ENCODE data around the gene PPP1R15B. TPM values are rescaled to one million over a fixed set of nuclear protein-coding genes. Genes with fewer than 3 reads are reported as not detected.

Gene PPP1R15B
- total and polyA plus RNA-seq, 4 experiments from 2014 or later: 17.9 to 81.1 (median 49.2) TPM

- Histone ChIP-seq H3K4me1 (ENCODE audit: insufficient read depth, low read length) (peaks cover 56% of the 10 kb centered on the region), H3K36me3 (ENCODE audit: insufficient read depth, low read length) (peaks cover 3% of the 10 kb centered on the region), H3K27ac (ENCODE audit: low read depth, low read length) (peak overlapping the region; percentile 76), H3K4me3 (ENCODE audit: low read length in 2 of 2) (no peak overlapping the region), H3K9me3 (ENCODE audit: control insufficient read depth in 1 of 2, low read length in 2 of 2) (no peaks in the 10 kb centered on the region), H3K27me3 (ENCODE audit: insufficient read depth, low read length) (no peaks in the 10 kb centered on the region)
- H3K4me1 Mint-ChIP-seq: peaks cover 27 to 75% (median 51%) of the 10 kb centered on the region in 4 donors
- CTCF ChIA-PET (ENCODE audit: partially characterized antibody): interaction anchor here (1.6 to 31.3 kb wide), 5 partner anchors 8 to 314 kb away, joined by 5 to 1077 read pairs (median 34); partner anchors contain the start of gene PIK3C2B
- no peaks in the 10 kb centered on the region for H3K9me3 Mint-ChIP-seq
- H3K36me3 Mint-ChIP-seq: peaks cover 30 to 57% of the 10 kb centered on the region in 2 donors
- peak overlapping the region; percentile 80 to 94 (median 90) for H3K27ac Mint-ChIP-seq
- H3K27me3 Mint-ChIP-seq: no peaks in the 10 kb centered on the region
- POLR2A ChIA-PET (ENCODE audit: partially characterized antibody): interaction anchor here (1.1 to 12.8 kb wide), 5 partner anchors 45 to 66 kb away, joined by 3 to 136 read pairs (median 4); partner anchors contain the start of genes MDM4 and PIK3C2B
- no peak for DNase-seq
- intact Hi-C loops (cut with micrococcal nuclease): loop anchor here (5.0 kb wide), 1 partner anchor 358 kb away; no protein-coding TSS in a partner anchor
- H3K4me3 Mint-ChIP-seq: peak overlapping the region in 1 of 8 donors; percentile 39
These were observed 38.2 kb upstream of the PPP1R15B start for GRCh38 chr1:204449678-204450280.

DNA sequence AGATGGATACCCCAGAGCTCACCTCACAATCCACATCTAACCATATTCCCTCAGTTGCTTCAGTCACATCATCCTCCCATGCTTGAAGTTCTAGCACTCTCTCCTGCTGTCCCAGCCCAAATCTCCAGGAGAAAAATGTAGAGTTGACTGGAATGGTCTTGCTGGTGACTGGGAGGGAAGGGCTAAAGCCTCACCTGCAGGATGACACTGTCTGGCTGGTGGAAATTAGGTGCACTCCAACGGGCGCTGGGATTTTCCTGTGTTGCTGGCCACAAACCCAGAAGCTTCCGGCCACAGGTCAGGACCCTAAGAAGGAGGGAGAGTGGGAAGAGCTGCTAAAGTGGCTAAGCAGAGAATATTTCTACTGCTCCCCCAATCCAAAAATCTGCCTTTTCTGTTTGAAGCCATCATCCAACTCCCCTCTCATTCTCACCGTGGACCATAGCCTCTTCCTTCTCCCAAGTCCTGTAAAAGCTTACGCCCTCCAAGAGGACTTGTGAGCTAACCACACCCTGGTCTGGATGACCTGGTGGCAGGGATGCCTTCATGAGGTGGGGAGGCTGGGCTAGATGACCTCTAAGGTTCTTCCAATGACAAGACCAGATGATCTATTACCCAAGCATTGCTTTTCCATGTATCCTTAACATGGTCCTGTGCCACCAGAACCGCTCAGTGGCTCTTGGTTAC, 37.5 kb upstream of the PPP1R15B start:
- Histone ChIP-seq H3K4me1 (ENCODE audit: insufficient read depth, low read length) (peaks cover 51% of the 10 kb centered on the region), H3K36me3 (ENCODE audit: insufficient read depth, low read length) (peaks cover 9% of the 10 kb centered on the region), H3K9me3 (ENCODE audit: control insufficient read depth in 1 of 2, low read length in 2 of 2) (no peaks in the 10 kb centered on the region), H3K4me3 (ENCODE audit: low read length in 2 of 2) (no peak overlapping the region), H3K27ac (ENCODE audit: low read depth, low read length) (peak overlapping the region; percentile 40), H3K27me3 (ENCODE audit: insufficient read depth, low read length) (no peaks in the 10 kb centered on the region)
- ChIA-PET POLR2A (ENCODE audit: partially characterized antibody) (interaction anchor here (1.1 to 12.8 kb wide), 4 partner anchors 46 to 67 kb away, joined by 3 to 136 read pairs (median 4); partner anchors contain the start of genes MDM4 and PIK3C2B), CTCF (ENCODE audit: partially characterized antibody) (interaction anchor here (1.6 to 31.3 kb wide), 7 partner anchors 8 to 358 kb away, joined by 5 to 1077 read pairs (median 8); partner anchors contain the start of gene PIK3C2B)
- Mint-ChIP-seq H3K27me3 (no peaks in the 10 kb centered on the region), H3K4me3 (no peak overlapping the region), H3K36me3 (peaks cover 32 to 58% of the 10 kb centered on the region in 2 donors), H3K27ac (peak overlapping the region; percentile 73 to 94 (median 85)), H3K9me3 (no peaks in the 10 kb centered on the region), H3K4me1 (peaks cover 25 to 70% (median 46%) of the 10 kb centered on the region in 4 donors)
- DNase-seq: no peak
- intact Hi-C loops (cut with micrococcal nuclease): loop anchor here (5.0 kb wide), 1 partner anchor 358 kb away; no protein-coding TSS in a partner anchor

GRCh38 chr1:204448344-204448964, 36.8 kb upstream of the PPP1R15B start:
- no peak overlapping the region for H3K4me3 ChIP-seq (ENCODE audit: low read length in 2 of 2)
- H3K36me3 ChIP-seq (ENCODE audit: insufficient read depth, low read length): peaks cover 16% of the 10 kb centered on the region
- ChIA-PET POLR2A (ENCODE audit: partially characterized antibody) (interaction anchor here (1.1 to 12.8 kb wide), 3 partner anchors 46 to 65 kb away, joined by 4 to 136 read pairs (median 5); partner anchors contain the start of gene PIK3C2B), CTCF (ENCODE audit: partially characterized antibody) (interaction anchor here (1.2 to 31.3 kb wide), 10 partner anchors 9 to 359 kb away, joined by 3 to 1077 read pairs (median 10); partner anchors contain the start of gene PIK3C2B)
- DNase-seq: no peak
- Mint-ChIP-seq H3K4me3 (peak overlapping the region in 1 of 8 donors; percentile 15), H3K4me1 (peaks cover 24 to 68% (median 42%) of the 10 kb centered on the region in 4 donors), H3K27ac (peak overlapping the region; percentile 64 to 94 (median 85)), H3K36me3 (peaks cover 36 to 64% of the 10 kb centered on the region in 2 donors), H3K27me3 (no peaks in the 10 kb centered on the region), H3K9me3 (no peaks in the 10 kb centered on the region)
- peak overlapping the region; percentile 40 for H3K27ac ChIP-seq (ENCODE audit: low read depth, low read length)
- no peaks in the 10 kb centered on the region for H3K9me3 ChIP-seq (ENCODE audit: control insufficient read depth in 1 of 2, low read length in 2 of 2)
- peaks cover 45% of the 10 kb centered on the region for H3K4me1 ChIP-seq (ENCODE audit: insufficient read depth, low read length)
- intact Hi-C loops (cut with micrococcal nuclease): loop anchor here (5.0 kb wide), 1 partner anchor 359 kb away; no protein-coding TSS in a partner anchor
- no peaks in the 10 kb centered on the region for H3K27me3 ChIP-seq (ENCODE audit: insufficient read depth, low read length)

GRCh38 chr1:204447736-204448135, 36.1 kb upstream of the PPP1R15B start:
- peaks cover 38% of the 10 kb centered on the region for H3K4me1 ChIP-seq (ENCODE audit: insufficient read depth, low read length)
- Mint-ChIP-seq H3K36me3 (peaks cover 30 to 64% of the 10 kb centered on the region in 2 donors), H3K27me3 (no peaks in the 10 kb centered on the region), H3K27ac (peak overlapping the region in 6 of 7 donors; percentile 45 to 93 (median 86)), H3K4me1 (peaks cover 17 to 61% (median 35%) of the 10 kb centered on the region in 4 donors), H3K4me3 (no peak overlapping the region), H3K9me3 (no peaks in the 10 kb centered on the region)
- intact Hi-C loops (cut with micrococcal nuclease): loop anchor here (2.0 to 5.0 kb wide), 2 partner anchors 47 to 360 kb away; partner anchors contain the start of gene PIK3C2B
- no peak overlapping the region for H3K27ac ChIP-seq (ENCODE audit: low read depth, low read length)
- ChIA-PET CTCF (ENCODE audit: partially characterized antibody) (interaction anchor here (1.2 to 31.3 kb wide), 12 partner anchors 10 to 360 kb away, joined by 3 to 1077 read pairs (median 14); partner anchors contain the start of gene PIK3C2B), POLR2A (ENCODE audit: partially characterized antibody) (interaction anchor here (1.3 to 12.8 kb wide), 5 partner anchors 47 to 66 kb away, joined by 4 to 136 read pairs (median 26); partner anchors contain the start of gene PIK3C2B)
- no peaks in the 10 kb centered on the region for H3K27me3 ChIP-seq (ENCODE audit: insufficient read depth, low read length)
- H3K36me3 ChIP-seq (ENCODE audit: insufficient read depth, low read length): peaks cover 23% of the 10 kb centered on the region
- H3K9me3 ChIP-seq (ENCODE audit: control insufficient read depth in 1 of 2, low read length in 2 of 2): no peaks in the 10 kb centered on the region
- DNase-seq: no peak
- H3K4me3 ChIP-seq (ENCODE audit: low read length in 2 of 2): no peak overlapping the region

- intact Hi-C loops (cut with micrococcal nuclease): loop anchor here (2.0 to 5.0 kb wide), 2 partner anchors 48 to 360 kb away; partner anchors contain the start of gene PIK3C2B
- H3K27ac Mint-ChIP-seq: peak overlapping the region; percentile 35 to 93 (median 84)
These were observed 35.6 kb upstream of the PPP1R15B start for GRCh38 chr1:204447190-204447589.

GRCh38 chr1:204446413-204447111, 34.9 kb upstream of the PPP1R15B start:
- Histone ChIP-seq H3K27me3 (ENCODE audit: insufficient read depth, low read length) (no peaks in the 10 kb centered on the region), H3K36me3 (ENCODE audit: insufficient read depth, low read length) (peaks cover 31% of the 10 kb centered on the region), H3K9me3 (ENCODE audit: control insufficient read depth in 1 of 2, low read length in 2 of 2) (no peaks in the 10 kb centered on the region), H3K4me1 (ENCODE audit: insufficient read depth, low read length) (peaks cover 27% of the 10 kb centered on the region), H3K4me3 (ENCODE audit: low read length in 2 of 2) (no peak overlapping the region), H3K27ac (ENCODE audit: low read depth, low read length) (peak overlapping the region; percentile 29)
- ChIA-PET POLR2A (ENCODE audit: partially characterized antibody) (interaction anchor here (0.5 to 12.8 kb wide), 6 partner anchors 30 to 76 kb away, joined by 3 to 136 read pairs (median 15); partner anchors contain the start of gene PIK3C2B), CTCF (ENCODE audit: partially characterized antibody) (interaction anchor here (0.7 to 31.3 kb wide), 27 partner anchors 8 to 346 kb away, joined by 3 to 1077 read pairs (median 6); partner anchors contain the start of genes MDM4 and PIK3C2B)
- H3K4me1 Mint-ChIP-seq: peaks cover 14 to 54% (median 30%) of the 10 kb centered on the region in 4 donors
- no peaks in the 10 kb centered on the region for H3K27me3 Mint-ChIP-seq
- H3K9me3 Mint-ChIP-seq: no peaks in the 10 kb centered on the region
- intact Hi-C loops (cut with micrococcal nuclease): loop anchor here (1.0 to 5.0 kb wide), 5 partner anchors 15 to 361 kb away; partner anchors contain the start of gene PIK3C2B
- H3K36me3 Mint-ChIP-seq: peaks cover 40 to 71% of the 10 kb centered on the region in 2 donors
- peak overlapping the region; percentile 88 to 94 (median 92) for H3K27ac Mint-ChIP-seq
- peak overlapping the region in 1 of 8 donors; percentile 30 for H3K4me3 Mint-ChIP-seq
- peak; percentile 76 to 81 (median 79) for DNase-seq

More at GRCh38 chr1:204447190-204447589, 35.6 kb upstream of the PPP1R15B start:
- peaks cover 33% of the 10 kb centered on the region for H3K4me1 ChIP-seq (ENCODE audit: insufficient read depth, low read length)
- Mint-ChIP-seq H3K36me3 (peaks cover 33 to 68% of the 10 kb centered on the region in 2 donors), H3K27me3 (no peaks in the 10 kb centered on the region), H3K4me1 (peaks cover 16 to 59% (median 33%) of the 10 kb centered on the region in 4 donors), H3K9me3 (no peaks in the 10 kb centered on the region), H3K4me3 (no peak overlapping the region)
- H3K27ac ChIP-seq (ENCODE audit: low read depth, low read length): peak overlapping the region; percentile 29
- no peaks in the 10 kb centered on the region for H3K27me3 ChIP-seq (ENCODE audit: insufficient read depth, low read length)
- ChIA-PET CTCF (ENCODE audit: partially characterized antibody) (interaction anchor here (0.7 to 31.3 kb wide), 24 partner anchors 7 to 360 kb away, joined by 3 to 1077 read pairs (median 6); partner anchors contain the start of genes MDM4 and PIK3C2B), POLR2A (ENCODE audit: partially characterized antibody) (interaction anchor here (1.0 to 12.8 kb wide), 5 partner anchors 30 to 66 kb away, joined by 3 to 136 read pairs (median 26); partner anchors contain the start of gene PIK3C2B)
- no peak for DNase-seq
- H3K9me3 ChIP-seq (ENCODE audit: control insufficient read depth in 1 of 2, low read length in 2 of 2): no peaks in the 10 kb centered on the region
- H3K4me3 ChIP-seq (ENCODE audit: low read length in 2 of 2): no peak overlapping the region
- H3K36me3 ChIP-seq (ENCODE audit: insufficient read depth, low read length): peaks cover 28% of the 10 kb centered on the region

Measured in CD4-positive, alpha-beta memory T cell (primary cell).